ENCODE measurements around the gene PPP4R1. TPM values are rescaled to one million over a fixed set of nuclear protein-coding genes. Genes with fewer than 3 reads are reported as not detected.

Gene PPP4R1
- total RNA-seq, 3 donors from 2014 or later, result 79.6 to 109 (median 81.3) TPM

DNA sequence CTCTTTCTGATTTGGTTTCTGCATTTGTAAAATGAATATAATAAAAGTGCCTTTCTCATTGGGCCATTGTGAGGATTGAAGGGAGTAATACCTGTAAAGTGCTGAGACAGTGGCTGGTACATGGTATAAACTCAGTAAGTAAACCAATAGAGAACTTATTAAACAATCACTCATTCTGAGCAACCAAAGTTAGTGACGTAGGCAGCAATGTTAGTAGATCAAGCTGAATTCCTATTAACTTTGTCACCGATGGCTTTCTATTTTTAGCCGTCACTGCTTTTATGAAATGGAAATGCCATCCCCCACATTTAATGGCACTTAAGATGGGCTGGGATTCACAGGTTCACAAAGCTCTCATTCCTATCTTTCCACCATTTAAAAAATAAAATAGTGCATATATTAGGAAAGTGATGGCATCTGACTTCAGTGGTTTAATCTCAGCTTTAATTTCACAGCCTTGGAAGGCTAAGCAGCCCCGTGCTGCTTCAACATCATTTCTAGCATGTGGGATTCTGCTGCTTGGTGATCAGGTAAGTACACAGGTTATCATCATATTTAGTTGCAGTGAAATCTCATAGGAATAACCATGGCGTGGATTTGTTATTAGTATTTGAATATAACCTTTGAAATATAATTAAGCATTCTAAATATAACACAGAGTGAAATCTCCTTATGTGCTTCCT, 17.6 kb upstream of the PPP4R1 start:
- no peak for DNase-seq
- intact Hi-C loops (cut with DNase I, micrococcal nuclease), result no loop called here
- TF ChIP-seq, protein P1, sequence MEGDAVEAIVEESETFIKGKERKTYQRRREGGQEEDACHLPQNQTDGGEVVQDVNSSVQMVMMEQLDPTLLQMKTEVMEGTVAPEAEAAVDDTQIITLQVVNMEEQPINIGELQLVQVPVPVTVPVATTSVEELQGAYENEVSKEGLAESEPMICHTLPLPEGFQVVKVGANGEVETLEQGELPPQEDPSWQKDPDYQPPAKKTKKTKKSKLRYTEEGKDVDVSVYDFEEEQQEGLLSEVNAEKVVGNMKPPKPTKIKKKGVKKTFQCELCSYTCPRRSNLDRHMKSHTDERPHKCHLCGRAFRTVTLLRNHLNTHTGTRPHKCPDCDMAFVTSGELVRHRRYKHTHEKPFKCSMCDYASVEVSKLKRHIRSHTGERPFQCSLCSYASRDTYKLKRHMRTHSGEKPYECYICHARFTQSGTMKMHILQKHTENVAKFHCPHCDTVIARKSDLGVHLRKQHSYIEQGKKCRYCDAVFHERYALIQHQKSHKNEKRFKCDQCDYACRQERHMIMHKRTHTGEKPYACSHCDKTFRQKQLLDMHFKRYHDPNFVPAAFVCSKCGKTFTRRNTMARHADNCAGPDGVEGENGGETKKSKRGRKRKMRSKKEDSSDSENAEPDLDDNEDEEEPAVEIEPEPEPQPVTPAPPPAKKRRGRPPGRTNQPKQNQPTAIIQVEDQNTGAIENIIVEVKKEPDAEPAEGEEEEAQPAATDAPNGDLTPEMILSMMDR (IDR thresholded peaks at IDR 0.05), result no peak
- H3K36me3 ChIP-seq (ENCODE audit: low read depth), result no peaks in the 10 kb centered on the region
- no peaks in the 10 kb centered on the region for H3K9me3 ChIP-seq
- H3K4me3 ChIP-seq, result no peak overlapping the region
- no peak for ATAC-seq
- H3K4me1 ChIP-seq (ENCODE audit: low read depth), result no peaks in the 10 kb centered on the region

DNA sequence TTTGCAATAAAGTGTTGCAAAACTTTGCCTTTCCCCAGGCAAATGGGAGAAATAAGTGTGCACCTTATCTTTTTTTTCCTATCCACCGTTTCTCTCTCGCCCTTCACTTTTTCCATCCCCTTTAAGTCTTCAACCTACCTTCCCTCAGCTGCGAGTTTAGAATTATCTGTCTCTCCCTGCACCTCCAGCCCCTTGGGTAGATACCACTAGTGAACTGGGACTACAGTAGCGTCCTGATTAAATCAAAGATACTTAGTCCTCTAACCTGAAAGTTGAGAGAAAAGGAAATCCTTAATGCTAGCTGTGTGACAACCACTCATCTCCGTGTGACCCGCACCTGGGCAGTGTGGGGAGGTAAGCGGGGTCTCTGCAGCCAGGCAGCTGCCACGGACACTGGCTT, 16.1 kb upstream of the PPP4R1 start:
- Histone ChIP-seq H3K4me3 (no peak overlapping the region), H3K4me1 (ENCODE audit: low read depth) (no peaks in the 10 kb centered on the region), H3K36me3 (ENCODE audit: low read depth) (no peaks in the 10 kb centered on the region), H3K9me3 (no peaks in the 10 kb centered on the region)
- TF ChIP-seq, protein P1 (IDR thresholded peaks at IDR 0.05), result no peak
- ATAC-seq, result no peak
- intact Hi-C loops (cut with DNase I, micrococcal nuclease), result no loop called here
- DNase-seq, result no peak

DNA sequence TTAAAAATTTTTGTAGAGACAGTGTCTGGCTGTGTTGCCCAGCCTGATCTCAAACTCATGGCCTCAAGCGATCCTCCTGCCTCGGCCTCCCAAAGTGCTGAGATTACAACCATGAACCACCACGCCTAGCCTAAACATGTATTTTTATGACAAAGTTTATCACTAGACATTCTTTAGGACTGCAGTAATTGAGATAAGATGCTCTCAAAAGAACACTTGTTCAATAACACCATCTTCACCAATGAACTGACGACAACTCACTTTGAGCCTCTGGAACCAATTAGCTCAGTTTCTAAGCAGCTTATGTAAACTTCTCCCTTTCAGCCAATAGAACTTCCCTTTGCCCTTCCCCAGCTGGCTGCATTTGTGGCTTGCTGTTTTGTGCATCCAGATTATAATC, 15.3 kb upstream of the PPP4R1 start:
- TF ChIP-seq, protein P1 (IDR thresholded peaks at IDR 0.05), result no peak
- no peaks in the 10 kb centered on the region for H3K4me1 ChIP-seq (ENCODE audit: low read depth)

DNA sequence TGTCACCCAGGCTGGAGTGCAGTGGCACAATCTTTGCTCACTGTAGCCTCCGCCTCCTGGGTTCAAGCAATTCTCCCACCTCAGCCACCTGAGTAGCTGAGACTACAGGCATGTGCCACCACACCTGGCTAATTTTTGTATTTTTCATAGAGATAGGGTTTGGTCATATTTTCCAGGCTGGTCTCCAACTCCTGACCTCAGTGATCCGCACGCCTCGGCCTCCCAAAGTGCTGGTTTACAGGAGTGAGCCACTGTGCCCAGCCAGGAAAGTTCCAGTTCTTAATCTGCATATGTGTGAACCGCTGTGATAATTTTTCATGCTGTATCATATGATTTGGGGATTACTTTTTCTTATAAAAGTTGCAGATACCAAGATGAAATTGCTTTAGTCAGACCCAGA, 14.6 kb upstream of the PPP4R1 start:
- TF ChIP-seq, protein P1 (IDR thresholded peaks at IDR 0.05), result no peak
- no peak overlapping the region for H3K4me3 ChIP-seq
- no peak for ATAC-seq
- no peaks in the 10 kb centered on the region for H3K36me3 ChIP-seq (ENCODE audit: low read depth)
- H3K9me3 ChIP-seq, result no peaks in the 10 kb centered on the region
- H3K4me1 ChIP-seq (ENCODE audit: low read depth), result no peaks in the 10 kb centered on the region
- intact Hi-C loops (cut with DNase I, micrococcal nuclease), result no loop called here
- no peak for DNase-seq

More for the DNA sequence above, 15.3 kb upstream of the PPP4R1 start:
- H3K9me3 ChIP-seq, result no peaks in the 10 kb centered on the region
- ATAC-seq, result no peak
- H3K36me3 ChIP-seq (ENCODE audit: low read depth), result no peaks in the 10 kb centered on the region
- H3K4me3 ChIP-seq, result no peak overlapping the region
- intact Hi-C loops (cut with DNase I, micrococcal nuclease), result no loop called here
- no peak for DNase-seq

DNA sequence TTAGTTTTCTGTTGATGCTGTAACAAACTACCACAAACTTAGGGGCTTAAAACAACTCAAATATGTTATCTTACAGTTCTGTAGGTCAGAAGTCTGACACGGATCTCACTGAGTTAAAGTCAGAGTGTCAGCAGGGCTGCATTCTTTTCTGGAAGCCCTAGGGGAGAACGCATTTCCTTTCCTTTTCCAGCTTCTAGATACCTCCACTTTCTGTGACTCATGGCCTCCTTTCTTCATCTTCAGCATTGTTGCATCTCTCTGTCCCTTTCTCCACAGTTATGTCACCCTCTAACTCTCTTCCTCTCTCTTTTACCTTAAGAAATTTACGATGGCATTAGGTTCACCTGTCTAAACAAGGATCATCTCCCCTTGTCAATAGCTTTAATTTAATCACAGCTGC, 13.3 kb upstream of the PPP4R1 start:
- no peaks in the 10 kb centered on the region for H3K9me3 ChIP-seq
- intact Hi-C loops (cut with DNase I, micrococcal nuclease), result no loop called here
- H3K4me3 ChIP-seq, result no peak overlapping the region
- ATAC-seq (no peak), DNase-seq (no peak)
- H3K4me1 ChIP-seq (ENCODE audit: low read depth), result no peaks in the 10 kb centered on the region
- no peaks in the 10 kb centered on the region for H3K36me3 ChIP-seq (ENCODE audit: low read depth)
- TF ChIP-seq, protein P1 (IDR thresholded peaks at IDR 0.05), result no peak

DNA sequence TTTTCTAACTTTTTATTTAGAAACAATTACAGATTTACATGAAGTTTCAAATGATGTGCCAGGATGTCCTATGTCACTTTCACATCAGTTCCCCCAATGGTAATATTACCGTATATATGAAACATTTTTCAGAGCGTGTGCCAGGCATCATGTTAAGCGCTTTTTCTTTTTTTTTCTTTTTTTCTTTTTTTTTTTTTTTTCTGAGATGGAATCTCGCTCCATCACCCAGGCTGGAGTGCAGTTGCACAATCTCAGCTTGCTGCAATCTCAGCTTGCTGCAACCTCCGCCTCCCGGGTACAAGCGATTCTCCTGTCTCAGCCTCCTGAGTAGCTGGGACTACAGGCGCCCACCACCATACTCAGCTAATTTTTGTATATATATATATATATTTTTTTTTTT, 5.6 kb upstream of the PPP4R1 start:
- no peaks in the 10 kb centered on the region for H3K9me3 ChIP-seq
- no peak for ATAC-seq
- DNase-seq, result no peak
- intact Hi-C loops (cut with DNase I, micrococcal nuclease), result no loop called here
- H3K4me1 ChIP-seq (ENCODE audit: low read depth), result peaks cover 9% of the 10 kb centered on the region
- no peak overlapping the region for H3K4me3 ChIP-seq
- H3K36me3 ChIP-seq (ENCODE audit: low read depth), result no peaks in the 10 kb centered on the region
- TF ChIP-seq, protein P1 (IDR thresholded peaks at IDR 0.05), result no peak

All from mucosa of descending colon (tissue), 3 donors.